K562 (cell line): ENCODE results near the gene SLC39A11. TPM values are rescaled to one million over a fixed set of nuclear protein-coding genes. Genes with fewer than 3 reads are reported as not detected.

Experiments
- ADNP ChIP-seq: fragments of 200-800 bp; sonication (Bioruptor generic); IDR thresholded peaks from 2 replicates; pipeline ENCODE4 v1.6.1; 2016; ENCODE audit warnings: missing genetic modification characterization, missing compliant biosample characterization
- CBFA2T3 ChIP-seq: fragments of 450-650 bp; IDR thresholded peaks from 2 replicates; pipeline ENCODE4 v1.6.1; 2017
- FOSL1 ChIP-seq: fragments of 200-800 bp; sonication (Bioruptor generic); conservative IDR thresholded peaks from 2 replicates; pipeline ENCODE4 v1.6.1; 2016; ENCODE audit warnings: missing genetic modification characterization, missing compliant biosample characterization
- FOXM1 ChIP-seq, 2 experiments: fragments of 450-650 bp in 1 of 2; sonication (generic) in 1 of 2; formaldehyde crosslinking in 1 of 2; IDR thresholded peaks; 2 replicates each; pipeline versions ENCODE4 v1.6.1 to v1.9.0; 2017 to 2022; ENCODE audit warnings: low read depth in 2 of 2, mild to moderate bottlenecking in 2 of 2, missing genetic modification reagents in 1 of 2, moderate library complexity in 1 of 2
- polyA plus RNA-seq, 8 experiments: library from polyadenylated mRNA; depleted of rRNA in 4 of 8; stranded (reverse) in 5 of 8; unstranded in 3 of 8; fragments of >200 nt; fragmentation: Nextera tagmentation in 2 of 8; fragmentation: Illumina TruSeq in 1 of 8; extraction: Ambion mirVana in 2 of 8; extraction: Trizol in 1 of 8; gene quantifications; 2 replicates each; pipeline versions ENCODE4 v1.2.1 to v1.2.3, GENCODE V29; 2011 to 2014; ENCODE audit warnings: inconsistent platforms in 1 of 8, missing spikeins in 1 of 8
- total RNA-seq, 7 experiments: library from RNA; depleted of rRNA in 6 of 7; stranded (reverse); fragments of >200 nt in 6 of 7; fragmentation: Illumina TruSeq in 2 of 7; extraction: Trizol in 2 of 7; gene quantifications; 2 replicates each; pipeline versions ENCODE4 v1.2.1 to v1.2.3, GENCODE V29; 2011 to 2021; ENCODE audit warnings: low replicate concordance in 1 of 7
- TF ChIP-seq, protein P1 (sequence below), 2 experiments: fragments of 450-650 bp; formaldehyde crosslinking in 1 of 2; IDR thresholded peaks; 2 replicates each; pipeline versions ENCODE4 v1.4.0 to v1.6.1; 2014 to 2020; ENCODE audit warnings: mild to moderate bottlenecking in 2 of 2, borderline replicate concordance in 1 of 2, low read depth in 1 of 2

Gene SLC39A11
- total and polyA plus RNA-seq, 9 of the 15 experiments (the other 6 are each of a cell fraction or from before 2014, with no cell fraction given): 10.5 to 26.4 (median 13.4) TPM

DNA sequence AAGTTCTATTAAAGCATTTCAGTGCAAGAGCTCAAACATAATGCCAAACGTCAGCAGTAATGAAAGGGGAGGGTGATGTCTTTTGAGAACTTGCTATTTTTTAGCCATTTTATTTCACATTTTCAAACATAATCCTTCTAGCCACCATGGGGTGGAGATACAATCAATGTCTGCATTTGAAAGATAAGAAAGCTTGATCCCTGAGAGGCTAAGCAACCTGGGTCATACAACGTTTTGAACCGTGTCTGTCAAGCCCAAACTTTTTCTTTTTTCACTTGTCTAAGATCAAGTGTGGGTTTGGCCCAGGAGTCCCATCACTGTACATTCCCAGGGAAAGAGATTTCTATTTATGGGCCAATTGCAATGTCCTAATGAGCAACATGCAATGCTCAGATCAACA, 331.1 kb downstream of the SLC39A11 start (continued):
- TF ChIP-seq, protein P1, sequence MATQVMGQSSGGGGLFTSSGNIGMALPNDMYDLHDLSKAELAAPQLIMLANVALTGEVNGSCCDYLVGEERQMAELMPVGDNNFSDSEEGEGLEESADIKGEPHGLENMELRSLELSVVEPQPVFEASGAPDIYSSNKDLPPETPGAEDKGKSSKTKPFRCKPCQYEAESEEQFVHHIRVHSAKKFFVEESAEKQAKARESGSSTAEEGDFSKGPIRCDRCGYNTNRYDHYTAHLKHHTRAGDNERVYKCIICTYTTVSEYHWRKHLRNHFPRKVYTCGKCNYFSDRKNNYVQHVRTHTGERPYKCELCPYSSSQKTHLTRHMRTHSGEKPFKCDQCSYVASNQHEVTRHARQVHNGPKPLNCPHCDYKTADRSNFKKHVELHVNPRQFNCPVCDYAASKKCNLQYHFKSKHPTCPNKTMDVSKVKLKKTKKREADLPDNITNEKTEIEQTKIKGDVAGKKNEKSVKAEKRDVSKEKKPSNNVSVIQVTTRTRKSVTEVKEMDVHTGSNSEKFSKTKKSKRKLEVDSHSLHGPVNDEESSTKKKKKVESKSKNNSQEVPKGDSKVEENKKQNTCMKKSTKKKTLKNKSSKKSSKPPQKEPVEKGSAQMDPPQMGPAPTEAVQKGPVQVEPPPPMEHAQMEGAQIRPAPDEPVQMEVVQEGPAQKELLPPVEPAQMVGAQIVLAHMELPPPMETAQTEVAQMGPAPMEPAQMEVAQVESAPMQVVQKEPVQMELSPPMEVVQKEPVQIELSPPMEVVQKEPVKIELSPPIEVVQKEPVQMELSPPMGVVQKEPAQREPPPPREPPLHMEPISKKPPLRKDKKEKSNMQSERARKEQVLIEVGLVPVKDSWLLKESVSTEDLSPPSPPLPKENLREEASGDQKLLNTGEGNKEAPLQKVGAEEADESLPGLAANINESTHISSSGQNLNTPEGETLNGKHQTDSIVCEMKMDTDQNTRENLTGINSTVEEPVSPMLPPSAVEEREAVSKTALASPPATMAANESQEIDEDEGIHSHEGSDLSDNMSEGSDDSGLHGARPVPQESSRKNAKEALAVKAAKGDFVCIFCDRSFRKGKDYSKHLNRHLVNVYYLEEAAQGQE (IDR thresholded peaks at IDR 0.05; ENCODE audit: borderline replicate concordance): peak; percentile 23; the same call in 1 of the 2 replicates
- TF ChIP-seq, protein P1 (CRISPR knock-in tag; IDR thresholded peaks at IDR 0.05; ENCODE audit: low read depth): no peak
- TF ChIP-seq FOSL1 (tag) (0 out of 2 replicates have a peak, but pooled peaks have one; percentile 40), CBFA2T3 (peak; percentile 72), ADNP (tag) (peak; percentile 72; the same call in 1 of the 2 replicates), FOXM1 (IDR thresholded peaks at IDR 0.05; ENCODE audit: low read depth) (peak; percentile 66; the same call in 1 of the 2 replicates), FOXM1 (CRISPR knock-in tag; IDR thresholded peaks at IDR 0.05; ENCODE audit: low read depth) (no peak)
